SK-N-SH treated with all-trans-retinoic acid at 6 μM for 48 hours (cell line): Measurements from ENCODE around the gene ZMYND8.

Experiments used
- ATAC-seq: fragments of 200-7000 bp; cut with Tn5 transposase; 3 replicates; pipeline ENCODE4 v1.9.1; 2020; ENCODE audit warnings: mild to moderate bottlenecking, moderate library complexity
- ARNTL ChIP-seq: fragments of 450-650 bp; formaldehyde crosslinking; IDR thresholded peaks from 2 replicates; pipeline ENCODE4 v1.5.0; 2020; ENCODE audit warnings: low read depth, mild to moderate bottlenecking, moderate library complexity, borderline replicate concordance
- BACH2 ChIP-seq: fragments of 250-450 bp; sonication (Bioruptor Pico); IDR thresholded peaks from 2 replicates; pipeline ENCODE4 v1.9.0; 2021; ENCODE audit warnings: mild to moderate bottlenecking, borderline replicate concordance
- CREB5 ChIP-seq: fragments of 250-450 bp; sonication (Bioruptor Pico); IDR thresholded peaks from 2 replicates; pipeline ENCODE4 v1.5.1; 2020; ENCODE audit warnings: low read depth, mild to moderate bottlenecking, moderate library complexity
- CSDC2 ChIP-seq: fragments of 250-450 bp; sonication (Bioruptor Pico); IDR thresholded peaks from 2 replicates; pipeline ENCODE4 v1.5.0; 2020; ENCODE audit warnings: mild to moderate bottlenecking, moderate library complexity
- CSRNP3 ChIP-seq: fragments of 250-450 bp; sonication (Bioruptor Pico); IDR thresholded peaks from 2 replicates; pipeline ENCODE4 v1.5.1; 2021; ENCODE audit warnings: mild to moderate bottlenecking, moderate library complexity
- GLIS3 ChIP-seq: fragments of 250-450 bp; sonication (Bioruptor Pico); IDR thresholded peaks from 2 replicates; pipeline ENCODE4 v1.5.0; 2020; ENCODE audit warnings: mild to moderate bottlenecking, moderate library complexity
- ISL1 ChIP-seq: fragments of 250-450 bp; sonication (Bioruptor Pico); IDR thresholded peaks from 2 replicates; pipeline ENCODE4 v2.1.2; 2022; ENCODE audit warnings: mild to moderate bottlenecking, moderate library complexity
- OSR1 ChIP-seq: fragments of 250-450 bp; sonication (Bioruptor Pico); IDR thresholded peaks from 2 replicates; pipeline ENCODE4 v1.8.0; 2022; ENCODE audit warnings: moderate library complexity, mild to moderate bottlenecking, inconsistent platforms
- SNAI2 ChIP-seq: fragments of 250-450 bp; sonication (Bioruptor Pico); IDR thresholded peaks from 2 replicates; pipeline ENCODE4 v1.5.0; 2020; ENCODE audit warnings: mild to moderate bottlenecking, moderate library complexity
- TCF4 ChIP-seq: fragments of 250-450 bp; sonication (Bioruptor Pico); IDR thresholded peaks from 2 replicates; pipeline ENCODE4 v1.8.0; 2021; ENCODE audit warnings: mild to moderate bottlenecking, moderate library complexity, borderline replicate concordance
- ZC3H10 ChIP-seq: fragments of 250-450 bp; sonication (Bioruptor Pico); IDR thresholded peaks from 2 replicates; pipeline ENCODE4 v1.5.1; 2021; ENCODE audit warnings: mild to moderate bottlenecking, moderate library complexity
- ZFP3 ChIP-seq: fragments of 250-450 bp; sonication (Bioruptor Pico); IDR thresholded peaks from 2 replicates; pipeline ENCODE4 v1.5.0; 2020; ENCODE audit warnings: mild to moderate bottlenecking, moderate library complexity
- ZFP30 ChIP-seq: fragments of 450-650 bp; formaldehyde crosslinking; IDR thresholded peaks from 2 replicates; pipeline ENCODE4 v1.5.0; 2022; ENCODE audit warnings: mild to moderate bottlenecking, moderate library complexity
- ZNF565 ChIP-seq: fragments of 450-650 bp; formaldehyde crosslinking; conservative IDR thresholded peaks from 2 replicates; pipeline ENCODE4 v1.5.0; 2020; ENCODE audit warnings: low read depth, mild to moderate bottlenecking, moderate library complexity
- ZNF70 ChIP-seq: fragments of 450-650 bp; formaldehyde crosslinking; IDR thresholded peaks from 2 replicates; pipeline ENCODE4 v1.5.0; 2020; ENCODE audit warnings: mild to moderate bottlenecking, moderate library complexity
- TF ChIP-seq, protein P1 (sequence below): fragments of 250-450 bp; sonication (Bioruptor Pico); IDR thresholded peaks from 2 replicates; pipeline ENCODE4 v1.8.0; 2020; ENCODE audit warnings: mild to moderate bottlenecking, moderate library complexity, borderline replicate concordance
- TF ChIP-seq, protein P2 (sequence below): fragments of 250-450 bp; sonication (Bioruptor Pico); IDR thresholded peaks from 2 replicates; pipeline ENCODE4 v1.8.0; 2021; ENCODE audit warnings: low read depth, mild to moderate bottlenecking, moderate library complexity, borderline replicate concordance
- TF ChIP-seq, protein P3 (sequence below): fragments of 250-450 bp; sonication (Bioruptor Pico); IDR thresholded peaks from 2 replicates; pipeline ENCODE4 v1.5.0; 2020; ENCODE audit warnings: mild to moderate bottlenecking, moderate library complexity

The ZMYND8 gene

GRCh38 chr20:47353692-47354463, 2.6 kb downstream of the ZMYND8 start:
- no peak for ATAC-seq
- TF ChIP-seq CSDC2, result 0 out of 2 replicates have a peak, but pooled peaks have one; percentile 29
- TF ChIP-seq CREB5 (CRISPR knock-in tag), result no peak

GRCh38 chr20:47353239-47353691, 3.2 kb downstream of the ZMYND8 start:
- ATAC-seq, result no peak
- TF ChIP-seq CREB5 (CRISPR knock-in tag) (no peak), ZNF70 (CRISPR knock-in tag) (peak; percentile 73; the same call in 1 of the 2 replicates), ZNF565 (CRISPR knock-in tag) (no peak)
- TF ChIP-seq, protein P1, sequence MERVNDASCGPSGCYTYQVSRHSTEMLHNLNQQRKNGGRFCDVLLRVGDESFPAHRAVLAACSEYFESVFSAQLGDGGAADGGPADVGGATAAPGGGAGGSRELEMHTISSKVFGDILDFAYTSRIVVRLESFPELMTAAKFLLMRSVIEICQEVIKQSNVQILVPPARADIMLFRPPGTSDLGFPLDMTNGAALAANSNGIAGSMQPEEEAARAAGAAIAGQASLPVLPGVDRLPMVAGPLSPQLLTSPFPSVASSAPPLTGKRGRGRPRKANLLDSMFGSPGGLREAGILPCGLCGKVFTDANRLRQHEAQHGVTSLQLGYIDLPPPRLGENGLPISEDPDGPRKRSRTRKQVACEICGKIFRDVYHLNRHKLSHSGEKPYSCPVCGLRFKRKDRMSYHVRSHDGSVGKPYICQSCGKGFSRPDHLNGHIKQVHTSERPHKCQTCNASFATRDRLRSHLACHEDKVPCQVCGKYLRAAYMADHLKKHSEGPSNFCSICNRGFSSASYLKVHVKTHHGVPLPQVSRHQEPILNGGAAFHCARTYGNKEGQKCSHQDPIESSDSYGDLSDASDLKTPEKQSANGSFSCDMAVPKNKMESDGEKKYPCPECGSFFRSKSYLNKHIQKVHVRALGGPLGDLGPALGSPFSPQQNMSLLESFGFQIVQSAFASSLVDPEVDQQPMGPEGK (CRISPR knock-in tag), result no peak

- peak; percentile 23 for ATAC-seq
- TF ChIP-seq ARNTL (CRISPR knock-in tag), result no peak
- TF ChIP-seq, protein P2, sequence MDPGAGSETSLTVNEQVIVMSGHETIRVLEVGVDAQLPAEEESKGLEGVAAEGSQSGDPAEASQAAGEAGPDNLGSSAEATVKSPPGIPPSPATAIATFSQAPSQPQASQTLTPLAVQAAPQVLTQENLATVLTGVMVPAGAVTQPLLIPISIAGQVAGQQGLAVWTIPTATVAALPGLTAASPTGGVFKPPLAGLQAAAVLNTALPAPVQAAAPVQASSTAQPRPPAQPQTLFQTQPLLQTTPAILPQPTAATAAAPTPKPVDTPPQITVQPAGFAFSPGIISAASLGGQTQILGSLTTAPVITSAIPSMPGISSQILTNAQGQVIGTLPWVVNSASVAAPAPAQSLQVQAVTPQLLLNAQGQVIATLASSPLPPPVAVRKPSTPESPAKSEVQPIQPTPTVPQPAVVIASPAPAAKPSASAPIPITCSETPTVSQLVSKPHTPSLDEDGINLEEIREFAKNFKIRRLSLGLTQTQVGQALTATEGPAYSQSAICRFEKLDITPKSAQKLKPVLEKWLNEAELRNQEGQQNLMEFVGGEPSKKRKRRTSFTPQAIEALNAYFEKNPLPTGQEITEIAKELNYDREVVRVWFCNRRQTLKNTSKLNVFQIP (CRISPR knock-in tag), result no peak
- TF ChIP-seq, protein P1 (CRISPR knock-in tag), result no peak
- no peak for TF ChIP-seq OSR1 (CRISPR knock-in tag)
- TF ChIP-seq BACH2 (CRISPR knock-in tag), result no peak
- TF ChIP-seq CREB5 (CRISPR knock-in tag), result no peak
- TF ChIP-seq ZNF565 (CRISPR knock-in tag), result no peak
- TF ChIP-seq GLIS3 (CRISPR knock-in tag), result no peak
- no peak for TF ChIP-seq CSDC2
- no peak for TF ChIP-seq ZFP30 (CRISPR knock-in tag)
- TF ChIP-seq ZC3H10, result no peak
- peak; percentile 78 for TF ChIP-seq ZFP3 (CRISPR knock-in tag)
- TF ChIP-seq, protein P3, sequence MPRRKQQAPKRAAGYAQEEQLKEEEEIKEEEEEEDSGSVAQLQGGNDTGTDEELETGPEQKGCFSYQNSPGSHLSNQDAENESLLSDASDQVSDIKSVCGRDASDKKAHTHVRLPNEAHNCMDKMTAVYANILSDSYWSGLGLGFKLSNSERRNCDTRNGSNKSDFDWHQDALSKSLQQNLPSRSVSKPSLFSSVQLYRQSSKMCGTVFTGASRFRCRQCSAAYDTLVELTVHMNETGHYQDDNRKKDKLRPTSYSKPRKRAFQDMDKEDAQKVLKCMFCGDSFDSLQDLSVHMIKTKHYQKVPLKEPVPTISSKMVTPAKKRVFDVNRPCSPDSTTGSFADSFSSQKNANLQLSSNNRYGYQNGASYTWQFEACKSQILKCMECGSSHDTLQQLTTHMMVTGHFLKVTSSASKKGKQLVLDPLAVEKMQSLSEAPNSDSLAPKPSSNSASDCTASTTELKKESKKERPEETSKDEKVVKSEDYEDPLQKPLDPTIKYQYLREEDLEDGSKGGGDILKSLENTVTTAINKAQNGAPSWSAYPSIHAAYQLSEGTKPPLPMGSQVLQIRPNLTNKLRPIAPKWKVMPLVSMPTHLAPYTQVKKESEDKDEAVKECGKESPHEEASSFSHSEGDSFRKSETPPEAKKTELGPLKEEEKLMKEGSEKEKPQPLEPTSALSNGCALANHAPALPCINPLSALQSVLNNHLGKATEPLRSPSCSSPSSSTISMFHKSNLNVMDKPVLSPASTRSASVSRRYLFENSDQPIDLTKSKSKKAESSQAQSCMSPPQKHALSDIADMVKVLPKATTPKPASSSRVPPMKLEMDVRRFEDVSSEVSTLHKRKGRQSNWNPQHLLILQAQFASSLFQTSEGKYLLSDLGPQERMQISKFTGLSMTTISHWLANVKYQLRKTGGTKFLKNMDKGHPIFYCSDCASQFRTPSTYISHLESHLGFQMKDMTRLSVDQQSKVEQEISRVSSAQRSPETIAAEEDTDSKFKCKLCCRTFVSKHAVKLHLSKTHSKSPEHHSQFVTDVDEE (CRISPR knock-in tag), result 0 out of 2 replicates have a peak, but pooled peaks have one; percentile 17
- TF ChIP-seq CSRNP3, result no peak
- TF ChIP-seq SNAI2 (CRISPR knock-in tag), result peak; percentile 33; the same call in 1 of the 2 replicates
- peak; percentile 20; the same call in 1 of the 2 replicates for TF ChIP-seq ISL1 (CRISPR knock-in tag)
- TF ChIP-seq TCF4, result no peak
These were observed 3.9 kb downstream of the ZMYND8 start for GRCh38 chr20:47352332-47353238.
